Astrocyte (in vitro differentiated cells and primary cell): Measurements from ENCODE around the gene PPP1R13B.

Experiments
- EZH2 ChIP-seq: IDR thresholded peaks from 2 replicates; pipeline ENCODE4 v1.6.1; 2012; ENCODE audit warnings: mild to moderate bottlenecking, low read length, inconsistent platforms; ENCODE audit not compliant: insufficient read depth
- TF ChIP-seq, protein P1 (sequence below): IDR thresholded peaks from 2 replicates; pipeline ENCODE4 v1.5.1; 2011; ENCODE audit warnings: low read depth, mild to moderate bottlenecking, inconsistent platforms, low read length, moderate library complexity; ENCODE audit not compliant: insufficient read depth

DNA sequence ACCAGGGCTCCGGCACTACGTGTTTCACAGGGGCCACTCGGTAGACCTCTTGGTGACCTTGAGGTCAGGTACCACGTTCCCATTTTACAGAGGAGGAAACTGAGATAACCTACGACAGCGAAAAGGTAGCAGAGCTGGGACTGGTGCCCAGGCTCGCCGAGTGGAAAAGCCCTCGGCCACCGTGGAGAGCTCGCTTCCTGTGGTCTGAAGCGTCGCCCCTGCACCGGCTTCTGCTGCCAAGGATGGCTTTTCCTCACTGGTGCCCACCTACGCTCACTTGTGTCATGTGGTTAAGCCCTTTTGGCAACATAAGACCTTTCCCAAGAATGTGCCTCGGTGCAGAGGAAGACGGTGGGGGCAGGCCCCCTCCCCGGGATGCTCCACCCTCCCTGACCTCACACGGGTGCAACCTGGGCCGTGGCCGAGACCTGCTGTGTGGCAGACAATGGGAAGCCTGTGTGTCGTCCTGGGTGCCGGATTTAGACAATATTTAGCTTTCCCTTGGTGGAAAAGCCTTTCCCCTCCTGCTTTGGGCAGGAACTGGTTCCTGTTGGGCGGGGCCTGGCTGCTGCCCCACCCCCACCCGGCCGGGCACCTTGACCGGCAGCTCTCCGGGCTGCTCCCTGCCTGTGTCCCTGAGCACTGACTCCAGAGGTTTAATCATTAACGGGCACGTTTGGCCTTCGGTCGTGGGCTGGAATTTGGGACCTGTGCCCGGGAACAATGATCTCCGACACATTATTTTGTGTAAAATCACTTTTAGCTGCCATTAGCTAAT lies 32.4 kb upstream of the PPP1R13B start:
- TF ChIP-seq, protein P1, sequence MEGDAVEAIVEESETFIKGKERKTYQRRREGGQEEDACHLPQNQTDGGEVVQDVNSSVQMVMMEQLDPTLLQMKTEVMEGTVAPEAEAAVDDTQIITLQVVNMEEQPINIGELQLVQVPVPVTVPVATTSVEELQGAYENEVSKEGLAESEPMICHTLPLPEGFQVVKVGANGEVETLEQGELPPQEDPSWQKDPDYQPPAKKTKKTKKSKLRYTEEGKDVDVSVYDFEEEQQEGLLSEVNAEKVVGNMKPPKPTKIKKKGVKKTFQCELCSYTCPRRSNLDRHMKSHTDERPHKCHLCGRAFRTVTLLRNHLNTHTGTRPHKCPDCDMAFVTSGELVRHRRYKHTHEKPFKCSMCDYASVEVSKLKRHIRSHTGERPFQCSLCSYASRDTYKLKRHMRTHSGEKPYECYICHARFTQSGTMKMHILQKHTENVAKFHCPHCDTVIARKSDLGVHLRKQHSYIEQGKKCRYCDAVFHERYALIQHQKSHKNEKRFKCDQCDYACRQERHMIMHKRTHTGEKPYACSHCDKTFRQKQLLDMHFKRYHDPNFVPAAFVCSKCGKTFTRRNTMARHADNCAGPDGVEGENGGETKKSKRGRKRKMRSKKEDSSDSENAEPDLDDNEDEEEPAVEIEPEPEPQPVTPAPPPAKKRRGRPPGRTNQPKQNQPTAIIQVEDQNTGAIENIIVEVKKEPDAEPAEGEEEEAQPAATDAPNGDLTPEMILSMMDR = no peak
- TF ChIP-seq EZH2 = no peak
